ENCODE data around the gene ESPN.
"Not testable (repeated sequence)": the region's sequence is repeated elsewhere in the genome, so short reads cannot be mapped to it uniquely, and the experiment has no call there.

The ESPN gene

DNA sequence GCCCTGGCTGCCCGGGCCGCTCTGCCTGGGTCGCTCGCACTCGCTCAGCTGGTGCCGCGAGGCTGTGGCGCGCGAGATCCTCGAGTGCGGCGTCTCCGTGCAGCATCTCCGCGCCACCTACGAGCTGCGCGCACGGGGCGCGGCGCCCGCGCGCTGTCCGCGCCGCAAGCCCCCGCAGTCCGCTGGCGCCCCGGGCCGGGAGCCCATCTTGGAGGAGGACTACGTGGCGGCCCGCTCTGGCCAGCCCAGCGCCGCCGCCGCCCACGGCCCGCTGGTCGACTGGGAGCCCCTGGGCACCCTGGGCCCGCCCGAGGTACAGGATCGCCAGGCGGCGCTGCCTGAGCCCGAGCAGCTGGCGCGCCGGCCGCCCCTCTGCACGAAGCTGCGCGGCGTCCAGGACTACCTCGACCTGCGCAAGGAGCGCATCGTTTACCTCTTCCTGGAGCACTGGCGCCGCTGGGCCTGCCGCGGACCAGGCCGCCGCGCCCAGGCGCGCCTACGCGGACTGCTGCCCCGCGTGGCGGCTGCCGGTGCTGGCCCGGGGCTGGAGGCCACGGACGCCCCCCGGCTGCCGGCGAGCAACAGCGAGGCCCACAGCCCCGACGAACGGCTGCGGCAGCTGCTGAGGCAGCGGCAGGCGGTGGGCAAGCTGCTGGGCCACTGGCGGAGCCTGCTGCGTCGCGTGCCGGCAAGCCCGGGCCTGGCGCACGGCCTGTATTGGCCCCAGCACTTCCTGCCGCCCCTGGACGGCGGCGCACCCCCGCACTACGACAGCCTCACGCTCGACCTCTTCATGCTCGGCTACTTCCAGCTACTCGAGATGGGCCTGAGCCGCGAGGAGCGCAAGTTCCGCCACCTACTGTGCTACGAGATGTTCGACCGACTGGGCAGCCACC is 30.5 kb downstream of the ESPN start:
- H3K27me3 ChIP-seq (ENCODE audit: insufficient read depth, low read depth, severe bottlenecking), result no peaks in the 10 kb centered on the region

DNA sequence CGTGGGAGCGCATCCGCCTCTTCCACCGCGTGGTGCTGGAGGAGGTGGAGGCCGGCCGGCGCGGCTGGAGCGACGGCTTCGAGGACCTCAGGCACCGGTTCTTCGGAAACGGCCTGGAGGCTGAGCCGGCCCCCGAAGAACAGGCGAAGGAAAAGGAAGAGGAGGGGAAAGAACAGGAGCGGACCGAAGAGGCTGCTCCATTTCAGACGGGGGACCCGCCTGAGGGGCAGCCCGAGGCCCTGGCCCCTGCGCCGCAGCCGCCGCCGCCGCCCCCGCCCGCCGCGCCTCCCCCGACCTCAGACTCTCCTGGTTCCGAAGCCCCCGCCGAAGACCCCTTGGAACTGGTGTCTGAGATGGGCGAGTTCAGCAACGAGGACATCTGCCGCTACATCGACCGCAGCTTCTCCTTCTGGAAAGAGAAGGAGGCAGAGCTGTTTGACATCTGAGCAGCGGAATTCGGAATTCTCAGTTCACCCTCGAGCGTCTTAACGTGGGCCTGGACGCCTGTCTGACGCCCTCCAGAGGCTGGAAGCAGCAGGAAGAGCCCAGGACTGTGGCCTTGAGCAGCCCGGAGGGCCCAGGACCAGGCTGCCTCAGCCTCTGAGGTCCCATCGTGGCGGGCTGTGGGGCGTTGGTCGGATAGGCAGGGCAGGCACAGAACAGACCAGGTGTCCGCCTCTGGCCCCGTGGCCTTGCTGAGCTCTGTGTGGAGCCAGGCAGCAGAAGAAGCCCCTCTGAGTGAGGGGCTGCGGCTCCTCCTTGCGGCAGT is 31.4 kb downstream of the ESPN start:
- not testable (repeated sequence) for H3K4me3 ChIP-seq (ENCODE audit: low read depth, low read length); H3K9me3 ChIP-seq (ENCODE audit: severe bottlenecking); H3K27ac ChIP-seq; DNase-seq; H3K36me3 ChIP-seq; H3K27me3 ChIP-seq (ENCODE audit: insufficient read depth, low read depth, severe bottlenecking)
- TF ChIP-seq, protein P1, sequence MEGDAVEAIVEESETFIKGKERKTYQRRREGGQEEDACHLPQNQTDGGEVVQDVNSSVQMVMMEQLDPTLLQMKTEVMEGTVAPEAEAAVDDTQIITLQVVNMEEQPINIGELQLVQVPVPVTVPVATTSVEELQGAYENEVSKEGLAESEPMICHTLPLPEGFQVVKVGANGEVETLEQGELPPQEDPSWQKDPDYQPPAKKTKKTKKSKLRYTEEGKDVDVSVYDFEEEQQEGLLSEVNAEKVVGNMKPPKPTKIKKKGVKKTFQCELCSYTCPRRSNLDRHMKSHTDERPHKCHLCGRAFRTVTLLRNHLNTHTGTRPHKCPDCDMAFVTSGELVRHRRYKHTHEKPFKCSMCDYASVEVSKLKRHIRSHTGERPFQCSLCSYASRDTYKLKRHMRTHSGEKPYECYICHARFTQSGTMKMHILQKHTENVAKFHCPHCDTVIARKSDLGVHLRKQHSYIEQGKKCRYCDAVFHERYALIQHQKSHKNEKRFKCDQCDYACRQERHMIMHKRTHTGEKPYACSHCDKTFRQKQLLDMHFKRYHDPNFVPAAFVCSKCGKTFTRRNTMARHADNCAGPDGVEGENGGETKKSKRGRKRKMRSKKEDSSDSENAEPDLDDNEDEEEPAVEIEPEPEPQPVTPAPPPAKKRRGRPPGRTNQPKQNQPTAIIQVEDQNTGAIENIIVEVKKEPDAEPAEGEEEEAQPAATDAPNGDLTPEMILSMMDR (IDR thresholded peaks at IDR 0.05; ENCODE audit: low read depth, low read length), result 0 out of 2 replicates have a peak, but pooled peaks have one; percentile 2

More for the DNA sequence above, 30.5 kb downstream of the ESPN start:
- no peaks in the 10 kb centered on the region for H3K9me3 ChIP-seq (ENCODE audit: severe bottlenecking)
- no peak overlapping the region for H3K4me3 ChIP-seq (ENCODE audit: low read depth, low read length)
- H3K36me3 ChIP-seq, result no peaks in the 10 kb centered on the region
- H3K27ac ChIP-seq, result no peak overlapping the region
- no peak for DNase-seq
- TF ChIP-seq, protein P1 (IDR thresholded peaks at IDR 0.05; ENCODE audit: low read depth, low read length), result no peak

DNA sequence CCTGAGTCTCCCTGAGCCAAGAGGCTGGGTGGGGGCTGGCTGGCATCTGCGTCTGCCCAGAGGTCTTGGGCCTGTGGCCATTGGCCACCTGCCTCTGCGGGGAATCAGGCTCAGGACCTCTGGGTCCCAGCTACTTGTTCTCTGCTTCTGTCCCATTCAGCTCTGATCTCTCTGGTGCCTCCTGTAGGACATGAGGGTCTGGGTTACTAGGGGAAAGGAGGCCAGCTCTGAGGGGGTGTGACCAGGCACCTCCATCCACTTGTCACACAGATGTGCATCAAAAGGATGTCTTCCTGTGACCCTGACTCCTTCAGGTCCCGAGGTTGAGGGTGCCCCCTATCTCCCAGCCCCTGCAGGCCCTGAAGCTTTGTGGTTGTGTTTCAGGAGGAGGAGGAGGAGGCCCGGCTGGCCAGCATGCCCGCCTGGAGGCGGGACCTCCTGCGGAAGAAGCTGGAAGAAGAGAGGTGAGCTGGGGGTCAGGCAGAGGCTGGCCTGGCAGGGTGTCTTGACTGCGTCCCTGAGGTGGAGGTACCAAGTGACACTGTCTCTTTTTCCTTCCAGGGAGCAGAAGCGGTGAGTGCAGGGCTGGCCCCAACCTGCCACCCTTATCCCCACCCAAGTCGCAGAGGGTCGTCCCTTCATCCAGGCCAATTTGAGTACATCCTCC is 32.4 kb downstream of the ESPN start:
- no peak for DNase-seq
- Histone ChIP-seq H3K27ac (no peak overlapping the region), H3K4me3 (ENCODE audit: low read depth, low read length) (no peak overlapping the region), H3K9me3 (ENCODE audit: severe bottlenecking) (no peaks in the 10 kb centered on the region), H3K27me3 (ENCODE audit: insufficient read depth, low read depth, severe bottlenecking) (no peaks in the 10 kb centered on the region), H3K36me3 (no peaks in the 10 kb centered on the region; the same call in 1 of the 2 replicates)
- TF ChIP-seq, protein P1 (IDR thresholded peaks at IDR 0.05; ENCODE audit: low read depth, low read length), result no peak

DNA sequence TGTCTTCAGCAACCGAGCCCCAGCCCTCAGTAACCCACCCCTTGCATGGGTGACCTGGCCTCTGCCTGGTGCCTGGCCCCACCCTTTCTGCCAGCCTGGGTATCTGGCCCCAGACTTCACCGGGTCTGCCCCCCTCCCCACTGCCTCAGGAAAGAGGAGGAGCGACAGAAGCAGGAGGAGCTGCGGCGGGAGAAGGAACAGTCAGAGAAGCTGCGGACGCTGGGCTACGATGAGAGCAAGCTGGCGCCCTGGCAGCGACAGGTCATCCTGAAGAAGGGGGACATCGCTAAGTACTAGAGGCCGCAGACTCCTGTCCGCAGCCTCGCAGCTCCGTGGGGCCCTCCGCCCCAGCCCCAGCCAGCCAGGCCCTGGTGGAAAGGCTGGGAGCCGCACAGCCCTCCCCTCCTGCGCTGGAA is 35.3 kb downstream of the ESPN start:
- H3K27me3 ChIP-seq (ENCODE audit: insufficient read depth, low read depth, severe bottlenecking), result no peaks in the 10 kb centered on the region
- peak; percentile 53 for DNase-seq
- H3K27ac ChIP-seq, result no peak overlapping the region

DNA sequence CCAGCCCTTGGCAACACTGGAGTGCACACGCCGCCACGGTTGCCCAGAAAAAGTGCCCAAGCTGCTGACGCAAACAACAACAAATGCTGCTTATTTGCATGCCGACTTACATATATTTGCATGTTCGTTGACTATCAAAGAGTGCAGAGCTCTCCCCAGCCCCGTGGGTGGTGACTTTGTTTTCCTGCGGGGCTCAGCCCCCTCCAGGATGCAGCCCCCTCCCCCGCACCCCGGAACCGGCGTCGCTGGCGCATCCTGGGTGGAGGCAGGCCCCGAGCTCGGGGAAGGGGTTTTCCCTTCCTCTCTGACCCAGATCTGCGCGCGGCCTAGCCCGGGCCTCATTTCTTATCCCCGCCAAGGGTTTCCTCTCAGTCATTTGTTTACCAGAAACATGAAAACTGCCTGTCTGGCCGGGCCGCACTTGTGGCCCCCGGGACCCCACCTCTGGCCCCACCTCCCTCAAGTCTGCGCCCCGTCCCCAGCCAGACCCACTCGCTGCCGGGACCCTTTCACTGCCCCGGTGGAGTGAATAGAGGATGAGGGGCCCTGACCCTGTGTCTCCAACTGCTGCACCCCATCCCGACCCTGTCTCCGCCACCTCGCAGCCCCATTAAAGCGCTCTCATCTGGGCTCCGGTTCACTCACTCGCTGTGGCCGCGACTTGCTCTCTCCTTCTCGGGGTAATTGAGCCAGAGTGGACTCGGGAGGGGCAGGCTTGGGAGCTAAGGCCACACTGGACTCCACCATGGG is 35.9 kb downstream of the ESPN start:
- DNase-seq, result no peak
- TF ChIP-seq, protein P1 (IDR thresholded peaks at IDR 0.05; ENCODE audit: low read depth, low read length), result no peak
- no peaks in the 10 kb centered on the region for H3K9me3 ChIP-seq (ENCODE audit: severe bottlenecking)
- no peak overlapping the region for H3K27ac ChIP-seq
- peaks cover 9% of the 10 kb centered on the region for H3K36me3 ChIP-seq
- no peaks in the 10 kb centered on the region for H3K27me3 ChIP-seq (ENCODE audit: insufficient read depth, low read depth, severe bottlenecking)
- H3K4me3 ChIP-seq (ENCODE audit: low read depth, low read length), result no peak overlapping the region

More for the DNA sequence above, 35.3 kb downstream of the ESPN start:
- Histone ChIP-seq H3K9me3 (ENCODE audit: severe bottlenecking) (no peaks in the 10 kb centered on the region), H3K4me3 (ENCODE audit: low read depth, low read length) (no peak overlapping the region), H3K36me3 (peaks cover 9% of the 10 kb centered on the region)
- TF ChIP-seq, protein P1 (IDR thresholded peaks at IDR 0.05; ENCODE audit: low read depth, low read length), result no peak
